Activated naive CD4-positive, alpha-beta T cell treated with anti-CD3 and anti-CD28 coated beads for 36 hours (primary cell): ENCODE data around the gene SLC39A13. TPM values are rescaled to one million over a fixed set of nuclear protein-coding genes. Genes with fewer than 3 reads are reported as not detected.
A peak's percentile ranks its signal among the peaks of the same experiment; 100 is the strongest.

ENCODE experiments used
- CTCF ChIA-PET: fragments of 350-600 bp; sonication (Branson Sonifier 250); formaldehyde crosslinking; loops from one replicate; lab custom pipeline; 2021; ENCODE audit warnings: antibody characterized with exemption; lab: Charles Lee
- DNase-seq: peaks from one replicate; pipeline ENCODE4 v3.0.0-alpha.2; 2020
- H3K27ac Mint-ChIP-seq: one replicate; pipeline ENCODE4 v1.8.0; 2021; ENCODE audit warnings: mild to moderate bottlenecking, mixed read lengths
- H3K27me3 Mint-ChIP-seq: one replicate; pipeline ENCODE4 v1.8.0; 2021; ENCODE audit warnings: low read depth, mixed read lengths
- H3K36me3 Mint-ChIP-seq: one replicate; pipeline ENCODE4 v1.8.0; 2021; ENCODE audit warnings: low read depth, mixed read lengths
- H3K4me1 Mint-ChIP-seq: one replicate; pipeline ENCODE4 v1.8.0; 2021; ENCODE audit warnings: low read depth, mixed read lengths
- H3K4me3 Mint-ChIP-seq: one replicate; pipeline ENCODE4 v1.8.0; 2021; ENCODE audit warnings: mild to moderate bottlenecking, moderate library complexity, mixed read lengths
- H3K9me3 Mint-ChIP-seq: one replicate; pipeline ENCODE4 v1.8.0; 2021; ENCODE audit warnings: mixed read lengths
- intact Hi-C: fragments of 100-400 bp; cut with micrococcal nuclease; formaldehyde crosslinking; loops from one replicate; pipeline ENCODE4 v1.15.1; 2023
- total RNA-seq, 2 experiments: library from RNA; stranded (reverse); gene quantifications; one replicate each; pipeline ENCODE4 v1.2.3, GENCODE V29; 2021

Gene SLC39A13
- total RNA-seq, 2 experiments from 2014 or later = 9.2 TPM

DNA sequence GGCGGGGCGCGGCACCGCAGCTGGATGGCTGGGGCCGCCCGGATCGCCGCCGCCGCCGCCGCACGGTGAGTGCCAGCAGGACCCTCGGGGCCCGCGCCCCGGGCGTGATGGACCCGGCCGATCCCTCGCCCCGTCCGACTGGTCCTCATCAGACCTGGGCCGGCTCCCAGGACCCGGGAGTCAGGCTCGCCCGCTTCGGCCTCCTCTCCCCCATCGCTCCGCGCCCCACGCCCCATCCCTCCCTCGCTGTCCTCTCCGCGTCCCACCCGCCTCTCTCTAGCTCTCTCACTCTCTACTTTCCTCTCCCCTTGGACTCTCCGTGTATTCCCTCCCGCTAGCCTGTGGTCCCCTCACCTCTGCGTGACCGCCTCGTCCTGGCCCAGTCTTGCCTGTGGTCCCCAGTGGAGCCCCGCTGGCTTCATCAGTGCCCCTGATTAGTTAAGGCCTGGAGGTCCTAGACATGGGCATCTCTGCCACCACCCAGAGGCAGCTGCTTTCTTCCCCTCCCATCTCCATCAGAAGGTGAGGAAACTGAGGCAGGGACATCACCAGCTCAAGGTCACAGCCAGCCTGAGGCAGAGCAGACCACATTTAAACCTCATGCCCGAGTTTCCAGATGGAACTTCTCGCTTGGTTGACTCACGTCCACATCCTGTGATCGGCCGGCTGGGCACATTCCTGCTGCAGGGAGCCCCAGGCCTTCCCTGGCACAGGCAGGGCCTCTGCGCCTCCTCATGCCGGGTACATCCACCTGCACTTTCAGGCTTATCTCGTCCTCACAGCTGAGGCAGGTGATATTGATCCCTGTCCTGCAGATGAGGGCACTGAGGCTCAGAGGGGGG is 429 bp downstream of the SLC39A13 start:
- CTCF ChIA-PET = interaction anchor here (0.5 to 7.0 kb wide), 5 partner anchors 10 to 134 kb away, joined by 3 to 99 read pairs (median 3); no protein-coding TSS in a partner anchor
- peak overlapping the region; percentile 83 for H3K27ac Mint-ChIP-seq
- no peaks in the 10 kb centered on the region for H3K36me3 Mint-ChIP-seq
- H3K4me3 Mint-ChIP-seq = peak overlapping the region; percentile 92
- intact Hi-C loops = loop anchor here (1.0 to 5.0 kb wide), 12 partner anchors 15 to 472 kb away; partner anchors contain the start of genes ACP2, CSTPP1, FNBP4 and KBTBD4
- H3K9me3 Mint-ChIP-seq = no peaks in the 10 kb centered on the region
- no peak for DNase-seq
- no peaks in the 10 kb centered on the region for H3K27me3 Mint-ChIP-seq
- H3K4me1 Mint-ChIP-seq = peaks cover 25% of the 10 kb centered on the region

DNA sequence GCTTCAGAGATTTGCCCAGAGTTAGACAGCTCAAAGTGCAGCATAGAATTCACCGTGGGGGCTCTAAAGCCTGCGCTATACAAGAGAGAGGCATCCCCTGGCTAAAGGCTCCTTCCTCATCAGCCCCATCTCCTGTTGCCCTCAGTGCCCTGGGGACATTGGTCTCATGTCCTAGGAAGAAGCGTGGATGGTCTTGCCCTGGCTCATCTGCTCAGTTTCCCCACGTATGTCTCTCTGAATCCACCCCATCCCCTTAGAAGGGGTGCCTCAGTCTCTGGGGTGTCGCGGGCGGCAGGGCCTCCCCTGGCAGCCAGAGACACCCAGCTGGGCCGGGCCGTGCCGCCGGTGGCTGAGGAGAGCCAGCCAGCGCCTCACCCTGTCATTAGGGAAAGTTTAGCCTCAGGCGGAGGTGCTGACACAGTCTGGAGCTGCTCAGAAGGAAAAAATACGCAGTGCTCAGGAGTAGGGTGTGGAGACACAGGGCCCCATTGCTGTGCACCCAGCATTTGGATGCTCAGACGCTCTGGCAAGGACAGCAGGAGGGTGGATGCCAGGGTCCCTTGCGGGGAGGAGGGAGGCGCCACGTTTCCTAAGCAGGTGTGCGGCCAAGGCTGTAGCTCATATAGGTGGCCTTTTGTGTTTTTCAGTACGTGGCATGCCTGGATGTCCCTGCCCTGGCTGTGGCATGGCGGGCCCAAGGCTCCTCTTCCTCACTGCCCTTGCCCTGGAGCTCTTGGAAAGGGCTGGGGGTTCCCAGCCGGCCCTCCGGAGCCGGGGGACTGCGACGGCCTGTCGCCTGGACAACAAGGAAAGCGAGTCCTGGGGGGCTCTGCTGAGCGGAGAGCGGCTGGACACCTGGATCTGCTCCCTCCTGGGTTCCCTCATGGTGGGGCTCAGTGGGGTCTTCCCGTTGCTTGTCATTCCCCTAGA is 1.3 kb downstream of the SLC39A13 start:
- no peaks in the 10 kb centered on the region for H3K27me3 Mint-ChIP-seq
- no peaks in the 10 kb centered on the region for H3K9me3 Mint-ChIP-seq
- H3K36me3 Mint-ChIP-seq = peaks cover 4% of the 10 kb centered on the region
- CTCF ChIA-PET = interaction anchor here (0.5 to 7.0 kb wide), 7 partner anchors 15 to 232 kb away, joined by 3 to 99 read pairs (median 5); partner anchors contain the start of gene PSMC3
- peaks cover 25% of the 10 kb centered on the region for H3K4me1 Mint-ChIP-seq
- intact Hi-C loops = loop anchor here (2.0 to 5.0 kb wide), 3 partner anchors 45 to 472 kb away; partner anchors contain the start of genes CSTPP1 and NUP160
- peak overlapping the region; percentile 92 for H3K4me3 Mint-ChIP-seq
- no peak for DNase-seq
- H3K27ac Mint-ChIP-seq = peak overlapping the region; percentile 83

DNA sequence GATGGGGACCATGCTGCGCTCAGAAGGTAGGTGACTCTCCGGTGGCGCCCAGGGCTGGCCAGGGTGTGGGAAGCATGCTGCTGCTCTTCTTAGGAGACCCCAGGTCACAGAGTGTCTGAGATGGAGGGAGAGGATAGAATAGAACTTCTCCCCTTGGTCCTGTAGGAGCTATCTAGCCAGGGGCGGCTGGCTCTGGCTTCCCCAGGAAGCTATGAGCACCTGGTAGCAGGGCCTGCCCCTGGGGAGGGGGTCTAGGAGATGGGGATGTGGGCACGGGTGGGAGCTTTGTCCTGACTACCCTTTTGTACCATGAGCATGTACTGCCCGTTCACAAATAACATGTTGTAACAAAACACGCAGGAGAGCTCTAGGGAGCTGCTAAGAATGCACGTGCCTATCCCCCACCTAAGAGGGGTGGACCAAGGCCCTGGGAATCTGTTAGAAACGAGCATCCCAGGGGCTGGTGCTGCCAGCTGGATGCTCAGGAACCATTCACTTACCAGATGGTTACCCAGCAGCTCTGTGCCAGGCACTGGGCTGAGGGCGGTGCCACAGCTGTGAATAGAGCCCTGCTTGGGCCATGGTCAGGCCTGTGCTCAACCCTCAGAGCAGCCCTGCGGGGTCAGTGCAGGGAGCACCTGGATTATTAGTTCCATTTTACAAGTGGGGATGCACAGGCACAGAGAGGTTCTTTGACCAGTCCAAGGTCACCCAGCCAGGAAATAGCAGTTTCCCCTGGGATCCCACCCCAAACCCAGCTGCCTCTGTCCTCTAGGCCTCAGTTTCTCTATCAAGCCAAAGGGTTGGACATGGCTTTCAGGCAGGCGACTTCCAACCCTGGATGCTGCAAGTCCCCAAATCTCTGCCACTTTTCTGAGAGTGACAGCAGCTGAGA is 2.2 kb downstream of the SLC39A13 start:
- no peaks in the 10 kb centered on the region for H3K9me3 Mint-ChIP-seq
- no peak overlapping the region for H3K27ac Mint-ChIP-seq
- H3K27me3 Mint-ChIP-seq = no peaks in the 10 kb centered on the region
- peaks cover 4% of the 10 kb centered on the region for H3K36me3 Mint-ChIP-seq
- DNase-seq = no peak
- no peak overlapping the region for H3K4me3 Mint-ChIP-seq
- intact Hi-C loops = no loop called here
- H3K4me1 Mint-ChIP-seq = peaks cover 25% of the 10 kb centered on the region
- CTCF ChIA-PET = interaction anchor here (0.8 to 7.0 kb wide), 9 partner anchors 7 to 233 kb away, joined by 3 to 99 read pairs (median 5); partner anchors contain the start of gene PSMC3

DNA sequence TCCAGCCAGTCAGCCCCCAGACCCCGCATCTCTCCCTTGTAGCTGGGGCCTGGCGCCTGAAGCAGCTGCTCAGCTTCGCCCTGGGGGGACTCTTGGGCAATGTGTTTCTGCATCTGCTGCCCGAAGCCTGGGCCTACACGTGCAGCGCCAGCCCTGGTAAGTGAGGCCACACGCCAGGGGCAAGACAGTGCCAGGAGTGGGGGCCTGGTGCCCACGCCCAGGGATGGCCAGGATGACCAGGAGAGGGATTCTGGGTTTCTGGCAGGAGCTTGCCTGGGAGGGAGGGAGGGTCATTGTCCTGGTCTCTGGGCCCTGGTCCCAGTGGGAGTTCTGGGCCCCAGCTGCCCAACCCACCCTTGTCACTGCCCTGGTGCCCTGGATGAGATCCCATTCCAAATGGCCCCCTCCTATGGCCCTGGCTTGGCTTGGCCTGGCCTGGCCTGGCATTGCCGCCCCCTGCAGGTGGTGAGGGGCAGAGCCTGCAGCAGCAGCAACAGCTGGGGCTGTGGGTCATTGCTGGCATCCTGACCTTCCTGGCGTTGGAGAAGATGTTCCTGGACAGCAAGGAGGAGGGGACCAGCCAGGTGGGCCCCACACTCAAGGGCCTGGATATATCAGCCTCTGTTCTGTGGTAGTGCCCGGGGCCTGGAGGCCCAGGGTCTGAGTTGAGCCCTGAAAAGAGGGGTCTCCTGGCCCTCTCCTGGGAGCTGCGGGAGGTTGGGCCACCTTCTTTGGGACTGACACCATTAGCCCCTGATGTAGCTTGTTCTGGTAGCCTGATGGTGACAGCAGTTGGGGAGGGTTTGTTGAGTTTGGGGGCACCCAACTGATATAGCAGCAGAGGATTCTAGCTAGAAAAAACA is 3.7 kb downstream of the SLC39A13 start:
- Mint-ChIP-seq H3K36me3 (peaks cover 8% of the 10 kb centered on the region), H3K27me3 (no peaks in the 10 kb centered on the region), H3K9me3 (no peaks in the 10 kb centered on the region), H3K4me1 (peaks cover 21% of the 10 kb centered on the region), H3K27ac (no peak overlapping the region), H3K4me3 (no peak overlapping the region)
- CTCF ChIA-PET = interaction anchor here (0.6 to 7.0 kb wide), 24 partner anchors 9 to 214 kb away, joined by 3 to 99 read pairs (median 4); partner anchors contain the start of genes ACP2, DDB2, PSMC3 and PTPMT1
- DNase-seq = peak; percentile 65
- intact Hi-C loops = no loop called here

DNA sequence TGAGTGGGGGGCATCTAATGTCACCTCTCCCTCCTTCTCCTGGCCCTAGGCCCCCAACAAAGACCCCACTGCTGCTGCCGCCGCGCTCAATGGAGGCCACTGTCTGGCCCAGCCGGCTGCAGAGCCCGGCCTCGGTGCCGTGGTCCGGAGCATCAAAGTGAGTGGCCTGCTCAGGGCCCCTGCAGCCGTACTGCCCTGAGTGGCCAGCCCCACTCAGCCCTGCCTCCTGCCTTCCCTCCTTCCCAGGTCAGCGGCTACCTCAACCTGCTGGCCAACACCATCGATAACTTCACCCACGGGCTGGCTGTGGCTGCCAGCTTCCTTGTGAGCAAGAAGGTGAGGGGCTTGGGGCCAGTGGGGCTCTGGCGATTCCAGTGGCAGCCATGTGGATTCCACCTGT is 5.0 kb downstream of the SLC39A13 start:
- H3K27ac Mint-ChIP-seq = peak overlapping the region; percentile 24
- H3K36me3 Mint-ChIP-seq = peaks cover 16% of the 10 kb centered on the region
- DNase-seq = no peak
- H3K4me3 Mint-ChIP-seq = no peak overlapping the region
- CTCF ChIA-PET = interaction anchor here (0.7 to 7.0 kb wide), 6 partner anchors 11 to 198 kb away, joined by 3 to 99 read pairs (median 4); partner anchors contain the start of genes DDB2, PSMC3 and PTPMT1
- H3K4me1 Mint-ChIP-seq = peaks cover 13% of the 10 kb centered on the region
- intact Hi-C loops = no loop called here
- no peaks in the 10 kb centered on the region for H3K9me3 Mint-ChIP-seq
- H3K27me3 Mint-ChIP-seq = no peaks in the 10 kb centered on the region

DNA sequence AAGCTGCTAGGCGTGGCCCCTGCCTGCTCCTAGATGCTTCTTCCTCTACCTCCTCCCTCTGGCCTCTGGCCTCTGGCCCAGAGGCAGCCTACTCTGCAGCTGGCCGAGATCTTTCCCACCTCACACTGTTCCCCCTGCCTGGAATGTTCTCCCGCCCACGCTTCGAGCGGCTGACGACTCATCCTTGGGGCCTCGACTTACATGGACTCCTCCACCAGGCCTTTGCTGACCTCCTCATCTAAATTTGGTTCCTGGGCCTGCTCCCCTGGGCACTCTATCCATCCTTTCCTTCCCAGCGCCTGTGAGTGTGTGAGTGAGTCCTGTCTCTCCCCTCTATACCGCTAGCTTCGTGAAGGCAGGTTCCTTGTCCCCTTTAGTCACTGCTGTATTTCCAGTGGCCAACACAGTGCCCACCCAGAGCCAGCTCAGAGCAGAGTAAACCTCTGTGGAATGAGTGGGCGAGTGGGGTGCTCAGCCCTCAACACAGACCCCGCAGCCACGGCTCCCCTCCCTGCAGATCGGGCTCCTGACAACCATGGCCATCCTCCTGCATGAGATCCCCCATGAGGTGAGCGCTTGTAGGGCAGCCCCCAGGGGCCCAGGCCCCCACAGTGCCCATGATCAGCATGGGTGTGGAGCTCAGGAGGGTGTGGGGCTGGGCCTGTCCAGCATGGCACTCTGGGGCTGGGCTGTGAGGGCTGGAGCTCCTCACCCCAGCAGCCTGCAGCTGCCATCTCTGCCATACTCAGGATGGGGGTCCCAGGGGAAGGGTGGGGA is 5.7 kb downstream of the SLC39A13 start:
- Mint-ChIP-seq H3K36me3 (peaks cover 22% of the 10 kb centered on the region), H3K4me1 (peaks cover 8% of the 10 kb centered on the region), H3K9me3 (no peaks in the 10 kb centered on the region), H3K27ac (no peak overlapping the region), H3K27me3 (no peaks in the 10 kb centered on the region), H3K4me3 (no peak overlapping the region)
- DNase-seq = no peak
- intact Hi-C loops = no loop called here
- CTCF ChIA-PET = interaction anchor here (1.0 to 4.4 kb wide), 2 partner anchors 11 to 43 kb away, joined by 4 to 33 read pairs; partner anchors contain the start of gene PSMC3

DNA sequence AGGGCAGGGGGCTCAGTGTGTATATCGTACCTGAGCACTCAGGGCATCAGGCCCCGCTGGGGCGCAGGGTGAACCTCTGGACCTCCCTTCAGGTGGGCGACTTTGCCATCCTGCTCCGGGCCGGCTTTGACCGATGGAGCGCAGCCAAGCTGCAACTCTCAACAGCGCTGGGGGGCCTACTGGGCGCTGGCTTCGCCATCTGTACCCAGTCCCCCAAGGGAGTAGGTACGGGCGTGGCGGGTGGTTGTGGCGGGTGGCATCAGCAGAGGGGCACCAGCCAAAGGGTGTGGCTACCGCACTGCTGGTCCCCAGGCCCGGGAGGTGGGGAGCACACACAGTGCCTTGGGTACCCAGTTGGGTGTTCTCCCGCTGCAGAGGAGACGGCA is 6.3 kb downstream of the SLC39A13 start:
- H3K9me3 Mint-ChIP-seq = no peaks in the 10 kb centered on the region
- peaks cover 3% of the 10 kb centered on the region for H3K4me1 Mint-ChIP-seq
- H3K36me3 Mint-ChIP-seq = peaks cover 25% of the 10 kb centered on the region
- CTCF ChIA-PET = interaction anchor here (1.0 kb wide), 1 partner anchor 43 kb away, joined by 4 read pairs; no protein-coding TSS in a partner anchor
- intact Hi-C loops = no loop called here
- no peak overlapping the region for H3K4me3 Mint-ChIP-seq
- H3K27ac Mint-ChIP-seq = no peak overlapping the region
- DNase-seq = no peak
- H3K27me3 Mint-ChIP-seq = no peaks in the 10 kb centered on the region

DNA sequence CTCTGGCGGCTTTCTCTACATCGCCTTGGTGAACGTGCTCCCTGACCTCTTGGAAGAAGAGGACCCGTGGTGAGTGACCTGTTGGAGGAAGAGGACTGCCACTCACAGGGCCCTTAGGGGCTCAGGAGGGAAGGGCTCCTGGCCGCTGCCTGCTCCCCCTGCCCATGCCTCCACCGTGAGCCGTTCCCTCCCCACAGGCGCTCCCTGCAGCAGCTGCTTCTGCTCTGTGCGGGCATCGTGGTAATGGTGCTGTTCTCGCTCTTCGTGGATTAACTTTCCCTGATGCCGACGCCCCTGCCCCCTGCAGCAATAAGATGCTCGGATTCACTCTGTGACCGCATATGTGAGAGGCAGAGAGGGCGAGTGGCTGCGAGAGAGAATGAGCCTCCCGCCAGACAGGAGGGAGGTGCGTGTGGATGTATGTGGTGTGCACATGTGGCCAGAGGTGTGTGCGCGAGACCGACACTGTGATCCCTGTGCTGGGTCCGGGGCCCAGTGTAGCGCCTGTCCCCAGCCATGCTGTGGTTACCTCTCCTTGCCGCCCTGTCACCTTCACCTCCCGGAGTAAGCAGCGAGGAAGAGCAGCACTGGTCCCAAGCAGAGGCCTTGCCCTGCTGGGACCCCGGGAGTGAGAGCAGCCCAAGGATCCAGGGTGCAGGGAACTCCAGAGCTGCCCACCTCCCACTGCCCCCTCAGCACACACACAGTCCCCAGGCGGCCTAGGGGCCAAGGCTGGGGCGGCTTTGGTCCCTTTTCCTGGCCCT is 6.9 kb downstream of the SLC39A13 start:
- CTCF ChIA-PET = no interaction called here
- DNase-seq = no peak
- Mint-ChIP-seq H3K9me3 (no peaks in the 10 kb centered on the region), H3K36me3 (peaks cover 30% of the 10 kb centered on the region), H3K27me3 (no peaks in the 10 kb centered on the region), H3K27ac (no peak overlapping the region), H3K4me3 (no peak overlapping the region), H3K4me1 (peaks cover under 1% of the 10 kb centered on the region)
- intact Hi-C loops = no loop called here

DNA sequence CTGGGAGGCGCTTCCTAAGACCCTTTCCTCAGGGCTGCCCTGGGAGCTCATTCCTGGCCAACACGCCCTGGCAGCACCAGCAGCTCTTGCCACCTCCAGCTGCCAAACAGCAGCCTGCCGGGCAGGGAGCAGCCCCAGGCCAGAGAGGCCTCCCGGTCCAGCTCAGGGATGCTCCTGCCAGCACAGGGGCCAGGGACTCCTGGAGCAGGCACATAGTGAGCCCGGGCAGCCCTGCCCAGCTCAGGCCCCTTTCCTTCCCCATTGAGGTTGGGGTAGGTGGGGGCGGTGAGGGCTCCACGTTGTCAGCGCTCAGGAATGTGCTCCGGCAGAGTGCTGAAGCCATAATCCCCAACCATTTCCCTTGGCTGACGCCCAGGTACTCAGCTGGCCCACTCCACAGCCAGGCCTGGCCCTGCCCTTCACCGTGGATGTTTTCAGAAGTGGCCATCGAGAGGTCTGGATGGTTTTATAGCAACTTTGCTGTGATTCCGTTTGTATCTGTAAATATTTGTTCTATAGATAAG is 7.6 kb downstream of the SLC39A13 start:
- H3K9me3 Mint-ChIP-seq = no peaks in the 10 kb centered on the region
- H3K27ac Mint-ChIP-seq = no peak overlapping the region
- DNase-seq = no peak
- H3K27me3 Mint-ChIP-seq = no peaks in the 10 kb centered on the region
- H3K4me1 Mint-ChIP-seq = no peaks in the 10 kb centered on the region
- H3K36me3 Mint-ChIP-seq = peaks cover 30% of the 10 kb centered on the region
- intact Hi-C loops = no loop called here
- no peak overlapping the region for H3K4me3 Mint-ChIP-seq
- CTCF ChIA-PET = no interaction called here
